ENCODE data around the gene SNX8. TPM values are rescaled to one million over a fixed set of nuclear protein-coding genes. Genes with fewer than 3 reads are reported as not detected.

The SNX8 gene
- total RNA-seq, 2 donors from 2014 or later, result 53.0 to 53.2 TPM

DNA sequence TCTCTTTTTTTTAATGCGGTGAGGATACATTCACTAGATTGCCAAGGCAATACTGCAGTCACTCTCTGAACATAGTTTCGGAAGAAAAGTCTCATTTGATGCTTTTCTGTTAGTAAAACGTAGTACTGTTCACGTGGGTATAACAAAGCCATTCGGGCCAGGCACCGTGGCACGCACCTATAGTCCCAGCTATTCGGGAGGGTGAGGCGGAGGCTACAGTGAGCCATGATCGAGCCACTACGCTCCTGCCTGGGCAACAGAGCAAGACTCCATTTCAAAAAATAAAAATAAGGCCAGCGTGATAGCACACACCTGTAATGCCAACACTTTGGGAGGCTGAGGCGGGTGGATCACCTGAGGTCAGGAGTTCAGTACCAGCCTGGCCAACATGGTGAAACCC is 24.6 kb downstream of the SNX8 start:
- H3K27ac Mint-ChIP-seq, result no peak overlapping the region
- no peaks in the 10 kb centered on the region for H3K27me3 Mint-ChIP-seq (ENCODE audit: insufficient read depth)
- no peak for TF ChIP-seq CTCF (conservative IDR thresholded peaks at IDR 0.05)
- no peak overlapping the region for H3K9ac ChIP-seq (ENCODE audit: extremely low read depth, low read length, poor library complexity, severe bottlenecking)
- no peaks in the 10 kb centered on the region for H3K36me3 ChIP-seq (ENCODE audit: control insufficient read depth, insufficient read depth, low read length)
- no peak overlapping the region for H3K27ac ChIP-seq (ENCODE audit: low read depth, low read length)
- no peaks in the 10 kb centered on the region for H3K27me3 ChIP-seq (ENCODE audit: control insufficient read depth, insufficient read depth, low read length, poor library complexity, severe bottlenecking)
- peaks cover 13% of the 10 kb centered on the region for H3K36me3 Mint-ChIP-seq (ENCODE audit: low read depth)
- H3K4me1 Mint-ChIP-seq, result peaks cover 3% of the 10 kb centered on the region
- 90 to 98% methylated on average over 9 to 13 of the region's 13 CpGs for WGBS, 2 experiments (ENCODE audit: insufficient coverage in 1 of 2, insufficient read length in 1 of 2)
- no peaks in the 10 kb centered on the region for H3K4me1 ChIP-seq (ENCODE audit: control insufficient read depth, insufficient read depth, low read length)
- no peaks in the 10 kb centered on the region for H3K9me3 ChIP-seq (ENCODE audit: control insufficient read depth, low read length)
- H3K4me3 ChIP-seq (ENCODE audit: low read length), result no peak overlapping the region
- DNase-seq, result no peak
- no peak overlapping the region for H3K4me3 Mint-ChIP-seq
- no peaks in the 10 kb centered on the region for H3K9me3 Mint-ChIP-seq

DNA sequence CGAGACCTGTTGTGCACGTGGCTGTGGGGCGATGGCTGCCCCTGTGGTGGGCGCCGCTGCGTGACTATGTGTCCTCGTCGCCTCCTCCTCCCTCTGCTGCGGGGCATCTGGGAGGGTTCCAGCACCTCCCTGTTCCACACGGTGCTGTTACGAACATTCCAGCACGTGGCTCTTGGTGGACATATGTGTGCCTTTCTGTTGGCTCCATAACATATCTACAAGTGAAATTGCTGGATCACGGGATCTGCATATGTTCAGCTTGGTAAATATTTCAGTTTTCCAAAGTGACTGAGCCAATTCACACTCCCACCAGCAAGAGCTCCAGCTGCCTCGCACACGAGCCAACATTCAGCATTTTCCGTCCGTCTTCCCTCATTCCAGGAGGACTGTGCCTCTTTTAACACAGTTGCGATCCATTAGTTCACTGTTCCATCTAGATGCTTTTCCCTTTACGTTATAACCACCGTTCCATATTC is 25.1 kb downstream of the SNX8 start:
- Histone ChIP-seq H3K9ac (ENCODE audit: extremely low read depth, low read length, poor library complexity, severe bottlenecking) (no peak overlapping the region), H3K4me1 (ENCODE audit: control insufficient read depth, insufficient read depth, low read length) (no peaks in the 10 kb centered on the region), H3K27me3 (ENCODE audit: control insufficient read depth, insufficient read depth, low read length, poor library complexity, severe bottlenecking) (no peaks in the 10 kb centered on the region), H3K4me3 (ENCODE audit: low read length) (no peak overlapping the region), H3K36me3 (ENCODE audit: control insufficient read depth, insufficient read depth, low read length) (no peaks in the 10 kb centered on the region), H3K9me3 (ENCODE audit: control insufficient read depth, low read length) (no peaks in the 10 kb centered on the region), H3K27ac (ENCODE audit: low read depth, low read length) (no peak overlapping the region)
- TF ChIP-seq CTCF (conservative IDR thresholded peaks at IDR 0.05), result no peak
- H3K27me3 Mint-ChIP-seq (ENCODE audit: insufficient read depth), result no peaks in the 10 kb centered on the region
- WGBS, 2 experiments (ENCODE audit: insufficient coverage in 1 of 2, insufficient read length in 1 of 2), result 94 to 95% methylated on average over 20 of the region's 20 CpGs
- no peak overlapping the region for H3K4me3 Mint-ChIP-seq
- peaks cover 14% of the 10 kb centered on the region for H3K36me3 Mint-ChIP-seq (ENCODE audit: low read depth)
- no peak overlapping the region for H3K27ac Mint-ChIP-seq
- H3K4me1 Mint-ChIP-seq, result peaks cover 3% of the 10 kb centered on the region
- no peak for DNase-seq
- no peaks in the 10 kb centered on the region for H3K9me3 Mint-ChIP-seq

DNA sequence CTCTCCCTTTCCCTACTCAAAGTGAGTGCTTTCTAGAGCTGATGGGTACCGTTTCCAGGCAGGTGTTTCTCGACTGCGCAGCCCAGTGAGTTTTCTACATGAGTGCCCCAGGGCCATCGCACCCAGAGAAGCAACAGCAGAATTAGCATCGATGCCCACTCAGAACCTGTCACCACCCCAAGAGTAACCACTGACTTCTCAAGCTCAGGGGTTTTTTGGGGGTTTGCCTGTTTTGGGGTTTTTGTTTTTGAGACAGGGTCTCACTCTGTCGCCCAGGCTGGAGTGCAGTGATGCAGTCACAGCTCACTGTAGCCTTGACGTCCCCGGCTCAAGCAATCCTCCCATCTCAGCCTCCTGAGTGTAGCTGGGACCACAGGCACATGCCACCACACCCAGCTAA is 25.7 kb downstream of the SNX8 start:
- H3K27me3 Mint-ChIP-seq (ENCODE audit: insufficient read depth), result no peaks in the 10 kb centered on the region
- H3K9me3 Mint-ChIP-seq, result no peaks in the 10 kb centered on the region
- no peaks in the 10 kb centered on the region for H3K36me3 ChIP-seq (ENCODE audit: control insufficient read depth, insufficient read depth, low read length)
- DNase-seq, result no peak
- H3K27me3 ChIP-seq (ENCODE audit: control insufficient read depth, insufficient read depth, low read length, poor library complexity, severe bottlenecking), result no peaks in the 10 kb centered on the region
- H3K4me3 Mint-ChIP-seq, result no peak overlapping the region
- WGBS, 2 experiments (ENCODE audit: insufficient coverage in 1 of 2, insufficient read length in 1 of 2), result 95 to 98% methylated on average over 6 to 8 of the region's 8 CpGs
- H3K4me1 ChIP-seq (ENCODE audit: control insufficient read depth, insufficient read depth, low read length), result no peaks in the 10 kb centered on the region
- no peak for TF ChIP-seq CTCF (conservative IDR thresholded peaks at IDR 0.05)
- H3K4me1 Mint-ChIP-seq, result peaks cover 3% of the 10 kb centered on the region
- no peak overlapping the region for H3K4me3 ChIP-seq (ENCODE audit: low read length)
- no peak overlapping the region for H3K9ac ChIP-seq (ENCODE audit: extremely low read depth, low read length, poor library complexity, severe bottlenecking)
- H3K27ac ChIP-seq (ENCODE audit: low read depth, low read length), result no peak overlapping the region
- no peaks in the 10 kb centered on the region for H3K9me3 ChIP-seq (ENCODE audit: control insufficient read depth, low read length)
- H3K27ac Mint-ChIP-seq, result no peak overlapping the region
- peaks cover 14% of the 10 kb centered on the region for H3K36me3 Mint-ChIP-seq (ENCODE audit: low read depth)

Measured in endodermal cell (in vitro differentiated cells).